Parathyroid adenoma (tissue), 2 donors: ENCODE results near the gene TPD52L1.

Source experiments
- H2AFZ ChIP-seq: fragments of 300-600 bp; sonication (generic); one replicate; pipeline ENCODE4 v1.7.0; 2017; ENCODE audit warnings: antibody characterized with exemption, mild to moderate bottlenecking
- H3K27ac ChIP-seq: fragments of 300-600 bp; sonication (generic); one replicate; pipeline ENCODE4 v1.7.0; 2017
- H3K27me3 ChIP-seq: fragments of 300-600 bp; sonication (generic); one replicate; pipeline ENCODE4 v1.7.0; 2017; ENCODE audit warnings: low read length; ENCODE audit not compliant: control insufficient read depth, insufficient read depth
- H3K36me3 ChIP-seq: fragments of 300-600 bp; sonication (generic); one replicate; pipeline ENCODE4 v1.7.0; 2017; ENCODE audit warnings: low read length; ENCODE audit not compliant: control insufficient read depth, insufficient read depth
- H3K4me1 ChIP-seq: fragments of 300-600 bp; sonication (generic); one replicate; pipeline ENCODE4 v1.7.0; 2017; ENCODE audit warnings: control low read depth
- H3K4me2 ChIP-seq: fragments of 300-600 bp; sonication (generic); one replicate; pipeline ENCODE4 v1.7.0; 2017; ENCODE audit warnings: low read length
- H3K4me3 ChIP-seq: fragments of 300-600 bp; sonication (generic); one replicate; pipeline ENCODE4 v1.7.0; 2017; ENCODE audit warnings: low read depth, low read length
- H3K79me2 ChIP-seq: fragments of 300-600 bp; sonication (generic); one replicate; pipeline ENCODE4 v1.7.0; 2017; ENCODE audit warnings: control low read depth
- H3K9ac ChIP-seq: fragments of 300-600 bp; sonication (generic); one replicate; pipeline ENCODE4 v1.7.0; 2017; ENCODE audit warnings: mild to moderate bottlenecking
- H3K9me3 ChIP-seq: fragments of 300-600 bp; sonication (generic); one replicate; pipeline ENCODE4 v1.7.0; 2017; ENCODE audit warnings: low read length; ENCODE audit not compliant: control insufficient read depth
- TF ChIP-seq, protein P1 (sequence below): fragments of 300-600 bp; sonication (generic); IDR thresholded peaks from one replicate; pipeline ENCODE4 v1.7.0; 2017; ENCODE audit warnings: antibody characterized with exemption, mild to moderate bottlenecking
- donor health status: primary hyperparathyroidism.

The TPD52L1 gene

GRCh38 chr6:125255201-125255600, 101.6 kb downstream of the TPD52L1 start:
- H3K4me2 ChIP-seq = no peak overlapping the region
- H3K79me2 ChIP-seq = no peaks in the 10 kb centered on the region
- H3K4me3 ChIP-seq = no peak overlapping the region
- H3K27ac ChIP-seq = no peak overlapping the region
- H3K9me3 ChIP-seq = no peaks in the 10 kb centered on the region
- no peak overlapping the region for H2AFZ ChIP-seq
- no peak overlapping the region for H3K9ac ChIP-seq
- H3K36me3 ChIP-seq = no peaks in the 10 kb centered on the region
- no peaks in the 10 kb centered on the region for H3K4me1 ChIP-seq
- TF ChIP-seq, protein P1, sequence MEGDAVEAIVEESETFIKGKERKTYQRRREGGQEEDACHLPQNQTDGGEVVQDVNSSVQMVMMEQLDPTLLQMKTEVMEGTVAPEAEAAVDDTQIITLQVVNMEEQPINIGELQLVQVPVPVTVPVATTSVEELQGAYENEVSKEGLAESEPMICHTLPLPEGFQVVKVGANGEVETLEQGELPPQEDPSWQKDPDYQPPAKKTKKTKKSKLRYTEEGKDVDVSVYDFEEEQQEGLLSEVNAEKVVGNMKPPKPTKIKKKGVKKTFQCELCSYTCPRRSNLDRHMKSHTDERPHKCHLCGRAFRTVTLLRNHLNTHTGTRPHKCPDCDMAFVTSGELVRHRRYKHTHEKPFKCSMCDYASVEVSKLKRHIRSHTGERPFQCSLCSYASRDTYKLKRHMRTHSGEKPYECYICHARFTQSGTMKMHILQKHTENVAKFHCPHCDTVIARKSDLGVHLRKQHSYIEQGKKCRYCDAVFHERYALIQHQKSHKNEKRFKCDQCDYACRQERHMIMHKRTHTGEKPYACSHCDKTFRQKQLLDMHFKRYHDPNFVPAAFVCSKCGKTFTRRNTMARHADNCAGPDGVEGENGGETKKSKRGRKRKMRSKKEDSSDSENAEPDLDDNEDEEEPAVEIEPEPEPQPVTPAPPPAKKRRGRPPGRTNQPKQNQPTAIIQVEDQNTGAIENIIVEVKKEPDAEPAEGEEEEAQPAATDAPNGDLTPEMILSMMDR = no peak
- H3K27me3 ChIP-seq = no peaks in the 10 kb centered on the region

DNA sequence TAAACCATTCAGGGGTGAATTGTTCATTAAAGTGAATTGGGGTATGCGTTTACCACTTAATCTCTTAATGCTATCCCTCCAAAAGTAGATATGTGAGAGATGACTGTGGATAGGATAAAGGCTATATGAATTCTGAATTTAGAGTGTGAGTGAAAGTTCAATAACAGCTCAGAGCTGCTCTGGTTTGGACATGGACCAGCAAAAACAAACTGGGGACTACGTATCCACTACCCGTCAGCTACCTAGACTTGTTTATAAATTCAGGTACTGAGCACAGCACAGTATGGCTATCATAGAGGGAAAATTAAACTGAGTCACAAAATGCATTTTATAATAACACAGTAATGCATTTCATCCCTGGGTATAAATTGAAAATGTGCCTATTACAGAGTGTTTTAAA, 103.8 kb downstream of the TPD52L1 start:
- Histone ChIP-seq H2AFZ (no peak overlapping the region), H3K4me1 (no peaks in the 10 kb centered on the region), H3K4me2 (no peak overlapping the region), H3K36me3 (no peaks in the 10 kb centered on the region), H3K27me3 (no peaks in the 10 kb centered on the region), H3K27ac (no peak overlapping the region), H3K79me2 (no peaks in the 10 kb centered on the region), H3K4me3 (no peak overlapping the region), H3K9ac (no peak overlapping the region), H3K9me3 (no peaks in the 10 kb centered on the region)
- TF ChIP-seq, protein P1 = no peak

DNA sequence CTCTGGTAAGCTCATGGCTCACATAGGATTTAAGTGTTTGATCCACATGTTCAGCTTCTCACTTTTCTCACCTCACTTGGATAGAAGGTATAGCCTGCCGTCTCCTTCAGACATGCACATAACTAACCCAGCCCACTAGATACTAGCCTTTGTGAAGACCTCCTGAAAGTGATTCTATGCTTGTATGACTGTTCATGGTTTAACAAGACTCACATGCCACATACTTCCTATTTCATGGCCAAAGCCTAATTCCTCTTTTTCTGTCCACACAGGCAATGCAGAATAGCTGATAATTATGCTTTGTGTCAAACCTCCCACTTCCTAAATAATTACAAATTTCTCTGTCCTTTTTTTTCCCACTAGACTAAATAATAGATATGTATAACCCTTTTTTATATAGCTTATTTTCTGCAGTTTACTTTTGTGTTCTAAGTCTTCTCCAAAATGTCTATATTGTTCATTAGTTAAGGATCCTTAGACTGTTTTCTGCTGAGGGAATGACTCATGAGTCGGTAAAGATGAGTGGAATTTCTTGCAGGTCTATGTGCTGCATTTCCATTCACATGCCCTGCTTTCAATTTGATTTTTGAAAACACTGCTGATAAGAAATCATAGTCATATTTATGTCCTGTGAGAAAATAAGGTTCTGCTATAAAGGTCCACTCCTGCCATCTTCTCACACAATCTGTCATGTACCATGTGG, 105.2 kb downstream of the TPD52L1 start:
- Histone ChIP-seq H3K9me3 (no peaks in the 10 kb centered on the region), H3K4me1 (no peaks in the 10 kb centered on the region), H3K79me2 (no peaks in the 10 kb centered on the region), H3K27ac (no peak overlapping the region), H3K27me3 (no peaks in the 10 kb centered on the region), H2AFZ (no peak overlapping the region), H3K4me3 (no peak overlapping the region), H3K36me3 (no peaks in the 10 kb centered on the region), H3K9ac (no peak overlapping the region), H3K4me2 (no peak overlapping the region)
- TF ChIP-seq, protein P1 = no peak

DNA sequence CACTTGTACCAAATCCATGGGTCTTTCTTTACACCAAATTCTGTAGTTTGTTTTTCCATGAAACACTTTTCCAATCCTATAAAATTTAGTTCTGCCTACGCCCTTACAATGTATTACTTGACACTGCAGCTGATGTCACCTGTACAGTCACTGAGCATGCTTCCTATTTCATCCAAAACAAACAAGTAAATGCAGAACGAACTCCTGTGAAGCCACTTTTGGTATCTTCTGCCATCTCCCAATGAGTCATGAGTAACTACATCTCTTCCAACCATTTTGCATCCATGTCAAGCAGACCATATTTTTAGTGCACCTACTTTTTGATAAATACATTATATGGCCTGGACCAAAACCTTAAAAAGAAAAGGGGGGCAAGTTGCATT, 105.8 kb downstream of the TPD52L1 start:
- Histone ChIP-seq H3K79me2 (no peaks in the 10 kb centered on the region), H3K4me3 (no peak overlapping the region), H3K9ac (no peak overlapping the region), H3K4me2 (no peak overlapping the region), H3K4me1 (no peaks in the 10 kb centered on the region), H3K27me3 (no peaks in the 10 kb centered on the region), H3K27ac (no peak overlapping the region), H3K9me3 (no peaks in the 10 kb centered on the region), H2AFZ (no peak overlapping the region), H3K36me3 (no peaks in the 10 kb centered on the region)
- TF ChIP-seq, protein P1 = no peak
